DMS 273 (cell line): Measurements from ENCODE around the gene STARD9.

ENCODE experiments used
- DNase-seq: peaks from one replicate; lab custom pipeline; 2025; ENCODE audit not compliant: unreplicated experiment; lab: John Stamatoyannopoulos, UW

Gene STARD9

DNA sequence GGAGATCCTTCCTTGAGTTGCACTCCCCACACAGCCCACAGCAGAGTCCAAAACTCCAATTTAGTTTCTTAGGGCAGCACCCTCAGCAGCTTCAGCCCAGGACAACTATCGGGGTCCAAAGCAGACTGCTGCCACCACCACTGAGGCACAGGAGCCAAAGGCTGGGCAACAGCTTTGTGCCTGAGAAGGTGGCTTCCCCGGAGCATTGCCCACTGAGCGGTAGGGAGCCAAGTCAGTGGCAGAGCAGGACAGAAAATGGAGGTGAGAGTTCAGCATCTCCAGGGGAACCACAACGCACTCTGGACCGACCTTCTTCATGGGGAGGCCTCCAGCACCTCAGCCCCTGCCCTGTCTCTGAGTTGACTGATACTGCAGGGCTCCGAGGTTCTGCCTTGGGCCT is 118.1 kb downstream of the STARD9 start:
- no peak for DNase-seq

DNA sequence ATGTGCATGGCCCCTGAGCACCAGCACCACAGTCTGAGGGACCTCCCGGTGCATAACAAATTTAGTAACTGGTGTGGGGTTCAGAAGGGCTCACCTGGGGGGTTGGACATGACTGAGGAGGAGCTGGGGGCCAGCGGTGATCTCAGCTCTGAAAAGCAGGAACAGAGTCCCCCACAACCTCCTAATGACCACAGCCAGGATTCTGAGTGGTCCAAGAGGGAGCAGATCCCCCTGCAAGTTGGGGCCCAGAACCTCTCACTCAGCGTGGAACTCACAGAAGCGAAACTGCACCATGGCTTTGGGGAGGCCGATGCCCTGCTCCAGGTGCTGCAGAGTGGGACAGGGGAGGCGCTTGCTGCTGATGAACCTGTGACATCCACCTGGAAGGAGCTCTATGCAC is 118.5 kb downstream of the STARD9 start:
- DNase-seq: no peak

- no peak for DNase-seq
These were observed 119.0 kb downstream of the STARD9 start for GRCh38 chr15:42694398-42694797.

- DNase-seq: peak; percentile 2
These were observed 120.2 kb downstream of the STARD9 start for GRCh38 chr15:42695527-42696071.

GRCh38 chr15:42696626-42697025 is 121.2 kb downstream of the STARD9 start:
- no peak for DNase-seq

- DNase-seq: peak; percentile 77
These were observed 129.1 kb downstream of the STARD9 start for GRCh38 chr15:42704492-42704926.

DNA sequence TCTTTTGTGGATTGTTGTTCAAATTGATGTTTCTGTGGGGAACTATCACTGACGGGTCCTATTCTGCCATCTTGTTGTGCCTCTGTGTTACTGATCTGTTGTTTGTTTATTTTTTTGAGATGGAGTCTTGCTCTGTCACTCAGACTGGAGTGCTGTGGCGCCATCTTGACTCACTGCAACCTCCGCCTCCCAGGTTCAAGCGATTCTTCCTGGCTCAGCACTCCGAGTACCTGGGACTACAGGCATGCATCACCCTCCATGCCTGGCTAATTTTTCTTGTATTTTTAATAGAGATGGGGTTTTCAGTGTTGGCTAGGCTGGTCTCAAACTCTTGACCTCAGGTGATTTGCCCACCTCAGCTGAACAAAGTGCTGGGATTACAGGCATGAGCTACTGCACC is 129.9 kb downstream of the STARD9 start:
- no peak for DNase-seq

GRCh38 chr15:42707068-42707467 is 131.7 kb downstream of the STARD9 start:
- no peak for DNase-seq

DNA sequence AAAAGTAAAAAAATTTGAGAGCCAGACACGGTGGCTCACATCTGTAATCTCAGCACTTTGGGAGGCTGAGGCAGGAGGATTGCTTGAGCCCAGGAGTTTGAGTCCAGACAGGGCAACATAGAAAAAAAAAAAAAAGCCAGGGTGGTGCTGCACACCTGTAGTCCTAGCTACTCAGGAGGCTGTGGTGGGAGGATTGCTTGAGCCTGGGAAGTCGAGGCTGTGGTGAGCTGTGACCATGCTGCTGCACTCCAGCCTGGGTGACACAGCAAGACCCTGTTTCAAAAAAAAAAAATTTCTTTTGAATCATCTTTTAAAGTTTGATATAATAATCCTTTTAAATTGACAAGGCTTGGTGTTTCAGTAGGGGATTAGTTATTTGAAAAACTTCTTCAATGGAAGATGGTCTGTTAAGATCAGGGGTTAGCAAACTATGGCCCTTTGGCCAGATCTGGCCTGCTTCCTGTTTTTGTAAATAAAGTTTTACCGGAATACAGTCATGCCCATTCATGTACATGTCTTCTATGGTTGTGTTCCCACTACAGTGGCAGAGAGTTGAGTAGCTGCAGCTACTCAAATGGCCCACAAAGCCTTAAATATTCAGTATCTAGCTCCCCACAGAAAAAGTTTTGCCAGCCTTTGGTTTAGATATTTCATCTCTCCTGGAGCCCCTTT is 132.6 kb downstream of the STARD9 start:
- no peak for DNase-seq

DNA sequence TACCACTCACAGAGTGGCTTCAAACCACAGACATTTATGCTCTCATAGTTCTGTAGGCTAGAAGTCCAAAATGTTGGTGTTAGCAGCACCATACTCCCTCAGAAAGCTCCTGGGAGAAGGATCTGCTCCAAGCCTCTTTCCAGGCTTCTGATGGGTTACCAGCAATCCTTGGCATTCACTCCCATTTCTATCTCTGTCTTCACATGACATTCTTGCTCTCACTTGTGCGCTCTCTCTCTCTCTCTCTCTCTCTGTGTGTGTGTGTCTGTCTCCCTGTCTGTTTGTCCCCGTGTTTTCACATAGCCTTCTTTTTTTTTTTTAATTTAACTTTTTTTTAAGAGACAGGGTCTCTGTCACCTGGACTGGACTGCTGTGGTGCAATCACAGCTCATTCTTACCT is 135.3 kb downstream of the STARD9 start:
- no peak for DNase-seq

DNA sequence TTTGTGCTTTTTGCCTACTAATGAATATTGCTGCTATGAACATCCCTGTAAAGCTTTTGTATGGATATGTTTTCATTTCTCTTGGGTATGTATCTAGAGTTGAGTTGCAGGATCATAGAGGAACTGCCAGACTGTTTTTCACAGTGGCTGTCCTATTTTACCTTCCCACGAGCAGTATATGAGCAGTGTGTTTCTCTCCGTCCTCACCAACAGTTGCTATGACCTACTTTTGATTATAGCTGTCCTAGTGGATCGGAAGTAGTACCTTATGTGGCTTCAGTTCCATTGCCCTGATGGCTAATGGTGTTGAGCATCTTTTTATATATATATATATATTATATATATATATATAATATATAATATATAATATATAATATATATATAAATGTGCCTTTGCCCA is 136.3 kb downstream of the STARD9 start:
- no peak for DNase-seq

GRCh38 chr15:42712584-42712983 is 137.2 kb downstream of the STARD9 start:
- no peak for DNase-seq

DNA sequence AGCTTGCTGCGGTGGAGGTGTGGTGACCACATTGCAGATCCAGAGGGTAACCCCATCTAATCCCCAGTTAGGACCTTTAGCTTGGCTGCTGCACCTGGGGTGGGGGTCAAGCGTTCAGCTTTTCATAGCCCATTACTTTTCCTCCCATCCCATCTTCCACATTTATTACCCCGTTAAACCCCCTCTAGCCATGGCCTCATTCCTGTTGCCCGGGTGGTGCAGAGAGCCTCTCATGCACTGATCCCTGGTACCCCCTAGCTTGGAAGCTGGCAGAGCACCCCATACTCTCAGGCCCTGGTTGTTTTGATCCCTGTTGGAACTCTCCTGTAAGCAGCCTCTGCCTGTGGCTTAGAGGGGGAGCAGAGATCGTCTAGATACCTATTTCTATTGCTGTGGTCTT is 140.7 kb downstream of the STARD9 start:
- no peak for DNase-seq

DNA sequence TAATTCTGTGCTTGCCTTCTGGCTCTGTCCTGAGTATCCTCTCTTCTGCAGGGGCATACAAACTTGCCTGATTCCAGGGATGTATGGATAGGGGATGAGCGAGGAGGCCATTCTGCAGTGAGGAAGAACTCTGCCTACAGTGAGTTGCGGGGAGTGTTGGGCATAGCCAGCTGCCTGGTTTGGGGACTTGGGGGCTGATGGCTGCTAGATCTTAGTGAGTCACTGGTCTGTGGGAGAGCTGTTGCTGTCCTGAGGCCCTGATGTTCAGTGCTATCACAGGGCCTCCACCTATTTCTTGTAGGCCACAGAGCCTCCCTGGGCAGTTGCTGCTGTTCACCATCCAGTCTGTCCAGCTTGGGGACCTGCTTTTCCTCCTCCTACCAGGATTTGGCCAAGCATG is 141.2 kb downstream of the STARD9 start:
- no peak for DNase-seq

GRCh38 chr15:42719043-42719442 is 143.6 kb downstream of the STARD9 start:
- DNase-seq: no peak

DNA sequence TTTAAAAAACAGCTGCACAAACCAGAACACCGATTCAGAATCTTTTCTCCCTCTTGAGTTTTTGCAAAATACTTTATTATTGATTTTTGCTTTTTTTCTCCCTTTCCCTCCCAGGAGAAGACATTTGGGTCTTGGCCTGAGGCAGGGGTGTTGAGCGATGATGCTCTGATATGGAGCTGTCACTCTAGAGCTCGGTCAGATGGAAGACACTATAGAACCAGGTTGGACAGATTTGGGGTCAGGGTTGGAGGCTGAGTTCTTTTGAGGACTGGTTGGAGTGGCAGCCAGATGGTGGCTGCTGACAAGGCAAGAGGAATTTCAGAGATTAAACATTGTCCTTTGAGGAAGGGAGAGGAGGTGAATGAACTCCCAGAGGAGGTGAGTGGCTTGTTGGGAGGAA is 144.7 kb downstream of the STARD9 start:
- DNase-seq: no peak

DNA sequence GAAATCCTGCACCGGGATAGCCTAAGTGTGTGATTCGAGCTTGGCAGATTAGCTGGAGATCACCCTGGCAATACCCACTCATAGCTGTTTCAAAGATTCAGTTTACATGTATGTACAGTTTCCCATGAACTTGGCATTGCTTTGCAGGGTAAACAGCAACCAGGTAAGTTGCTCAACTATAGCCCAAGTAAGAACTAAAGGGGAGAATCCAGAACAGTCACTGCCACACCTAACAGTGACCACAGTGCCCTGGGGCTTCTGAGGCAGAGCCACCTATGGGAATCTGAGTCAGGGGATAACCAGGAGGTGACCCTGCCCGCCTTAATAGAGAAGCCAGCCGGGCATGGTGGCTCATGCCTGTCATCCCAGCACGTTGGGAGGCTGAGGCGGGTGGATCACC is 145.6 kb downstream of the STARD9 start:
- DNase-seq: no peak

GRCh38 chr15:42721916-42722315 is 146.5 kb downstream of the STARD9 start:
- DNase-seq: no peak

DNA sequence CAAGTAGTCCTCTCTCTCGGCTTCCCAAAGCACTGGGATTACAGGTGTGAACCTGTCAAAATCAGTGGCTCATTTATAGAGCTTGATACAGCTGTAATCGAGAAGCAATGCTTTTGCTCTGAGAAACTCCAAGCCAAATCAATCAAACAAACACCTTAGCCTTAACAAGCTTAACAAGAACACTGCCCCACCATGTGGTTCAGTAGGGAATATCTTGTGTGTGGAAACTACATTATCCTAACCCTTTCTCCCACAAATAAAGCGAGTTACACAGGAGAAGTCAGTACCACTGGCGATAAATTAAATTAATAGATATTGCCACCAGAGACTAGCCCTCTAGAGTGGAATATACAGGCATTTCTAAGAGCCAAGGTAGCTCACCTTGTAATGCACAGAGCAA is 147.7 kb downstream of the STARD9 start:
- DNase-seq: peak; percentile 12

DNA sequence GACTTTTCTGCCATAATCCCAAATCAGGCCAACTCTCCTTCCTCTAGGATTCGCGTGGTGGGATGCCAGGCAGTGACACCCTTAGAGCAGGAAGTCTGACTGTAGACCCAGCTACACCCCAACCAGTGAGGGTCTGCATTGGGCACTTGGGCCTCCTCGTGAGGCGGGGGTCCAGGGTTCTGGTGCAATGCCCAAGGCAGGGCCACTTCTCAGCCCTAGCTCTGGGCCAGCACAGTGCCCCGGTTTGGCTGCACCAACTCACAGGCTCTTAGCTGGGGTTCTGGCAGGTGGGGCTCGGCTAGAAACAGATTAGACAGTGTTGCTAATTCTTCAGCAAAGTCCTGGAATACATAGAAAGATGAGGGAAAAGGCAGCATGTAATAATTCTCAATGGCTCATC is 148.9 kb downstream of the STARD9 start:
- no peak for DNase-seq

GRCh38 chr15:42725331-42725903 is 150.0 kb downstream of the STARD9 start:
- DNase-seq: no peak

DNA sequence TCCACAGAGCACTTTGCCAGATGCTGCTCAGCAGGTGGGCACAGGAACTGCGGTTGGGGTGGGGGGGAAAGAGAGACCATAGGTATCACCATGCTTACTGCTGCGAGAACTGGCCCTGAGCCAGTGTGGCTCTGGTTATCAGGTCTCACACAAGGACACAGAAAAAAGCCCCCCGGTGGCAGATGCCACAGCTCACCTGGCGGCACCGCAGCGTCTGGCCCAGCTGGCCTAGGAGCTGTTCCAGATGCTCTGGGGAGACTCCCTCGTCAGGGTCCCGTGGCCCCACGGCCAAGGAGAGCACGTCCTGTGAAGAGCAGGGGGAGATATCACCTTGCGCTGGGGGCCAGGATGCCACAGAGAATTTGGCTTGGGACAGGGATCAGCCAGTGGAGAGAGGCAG is 150.7 kb downstream of the STARD9 start:
- peak; percentile 51 for DNase-seq
